Memory B cell (primary cell): ENCODE data around the gene YBX2.
A peak's percentile ranks its signal among the peaks of the same experiment; 100 is the strongest.

ENCODE experiments used
- ATAC-seq: fragments of 150-1000 bp; cut with Tn5 transposase; 2 replicates; pipeline ENCODE4 v1.10.0; 2021; ENCODE audit warnings: low read depth, mild to moderate bottlenecking, moderate library complexity
- DNase-seq, 2 donors: peaks; one replicate each; pipeline ENCODE4 v3.0.0; 2022; ENCODE audit warnings: low spot score in 2 of 2
- H3K27ac Mint-ChIP-seq: one replicate; pipeline ENCODE4 v1.8.0; 2022; ENCODE audit warnings: mild to moderate bottlenecking, moderate library complexity, mixed read lengths
- H3K27me3 Mint-ChIP-seq: one replicate; pipeline ENCODE4 v1.8.0; 2022; ENCODE audit warnings: mixed read lengths
- H3K36me3 Mint-ChIP-seq: one replicate; pipeline ENCODE4 v1.8.0; 2022; ENCODE audit warnings: mild to moderate bottlenecking, mixed read lengths
- H3K4me1 Mint-ChIP-seq: one replicate; pipeline ENCODE4 v1.8.0; 2022; ENCODE audit warnings: mixed read lengths
- H3K4me3 Mint-ChIP-seq: one replicate; pipeline ENCODE4 v1.8.0; 2022; ENCODE audit warnings: mild to moderate bottlenecking, moderate library complexity, mixed read lengths
- H3K9me3 Mint-ChIP-seq: one replicate; pipeline ENCODE4 v1.8.0; 2022; ENCODE audit warnings: mixed read lengths

The YBX2 gene

DNA sequence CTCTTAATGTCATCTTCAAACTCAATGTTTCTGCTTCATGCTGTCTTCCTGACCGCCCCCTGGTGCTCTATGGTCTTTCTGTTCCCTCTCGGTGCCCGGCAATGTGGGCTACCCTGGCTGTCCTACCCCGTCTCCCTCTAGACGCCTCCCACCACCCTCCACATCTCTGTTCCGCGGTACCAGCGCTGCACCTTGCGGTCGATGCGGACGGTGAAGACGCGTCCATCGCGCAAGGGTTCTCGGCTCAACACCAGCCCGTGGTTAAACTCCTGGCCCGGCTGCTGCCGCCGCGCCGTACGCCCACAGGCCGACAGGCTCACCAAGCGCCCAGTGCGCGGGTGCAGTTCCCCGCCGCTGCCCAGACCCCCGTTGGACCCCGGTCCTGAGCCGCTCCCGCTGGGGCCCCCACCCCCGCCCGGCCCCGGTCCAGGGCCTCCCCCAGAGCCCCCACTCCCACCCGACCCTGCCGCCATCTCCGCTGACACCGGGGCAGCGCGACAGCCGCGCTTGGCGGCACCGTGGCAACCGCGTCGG lies 34.5 kb upstream of the YBX2 start, which contains the start of gene NEURL4:
NEURL4 (minus strand) TSS at position 496 of the 534 bp plus-strand sequence; CDS start at position 473, 23 bp downstream.
- DNase-seq (no peak), ATAC-seq (peak; percentile 18)
- H3K9me3 Mint-ChIP-seq = no peaks in the 10 kb centered on the region
- peaks cover 30% of the 10 kb centered on the region for H3K4me1 Mint-ChIP-seq
- peak within 1 kb of the TSS; percentile 90 for H3K27ac Mint-ChIP-seq
- H3K27me3 Mint-ChIP-seq = no peaks in the 10 kb centered on the region
- peak within 1 kb of the TSS; percentile 97 for H3K4me3 Mint-ChIP-seq
- peaks cover 3% of the 10 kb centered on the region for H3K36me3 Mint-ChIP-seq

DNA sequence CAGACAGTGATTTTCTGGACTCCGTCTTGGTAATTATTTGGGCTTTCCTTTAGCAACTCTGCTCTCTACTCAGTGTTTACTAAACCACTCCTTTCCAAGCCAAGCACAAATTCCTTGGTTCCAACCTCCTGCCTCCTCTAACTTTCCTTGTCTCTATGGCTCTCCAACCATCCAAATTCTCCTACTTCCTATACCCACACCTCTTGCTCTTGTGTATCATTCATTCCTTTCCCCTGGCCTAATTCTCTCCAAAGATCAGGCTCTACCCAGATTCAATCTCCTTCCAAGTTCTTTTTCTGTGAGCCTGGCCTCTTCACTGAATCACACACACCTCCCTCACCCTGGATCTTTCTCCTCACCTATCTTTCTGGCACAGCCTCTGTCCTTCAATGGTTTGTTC lies 33.6 kb upstream of the YBX2 start:
- DNase-seq = no peak
- H3K4me3 Mint-ChIP-seq = peak overlapping the region; percentile 41
- H3K27me3 Mint-ChIP-seq = no peaks in the 10 kb centered on the region
- H3K4me1 Mint-ChIP-seq = peaks cover 25% of the 10 kb centered on the region
- peak overlapping the region; percentile 90 for H3K27ac Mint-ChIP-seq
- H3K9me3 Mint-ChIP-seq = no peaks in the 10 kb centered on the region
- ATAC-seq = no peak
- peaks cover 3% of the 10 kb centered on the region for H3K36me3 Mint-ChIP-seq

DNA sequence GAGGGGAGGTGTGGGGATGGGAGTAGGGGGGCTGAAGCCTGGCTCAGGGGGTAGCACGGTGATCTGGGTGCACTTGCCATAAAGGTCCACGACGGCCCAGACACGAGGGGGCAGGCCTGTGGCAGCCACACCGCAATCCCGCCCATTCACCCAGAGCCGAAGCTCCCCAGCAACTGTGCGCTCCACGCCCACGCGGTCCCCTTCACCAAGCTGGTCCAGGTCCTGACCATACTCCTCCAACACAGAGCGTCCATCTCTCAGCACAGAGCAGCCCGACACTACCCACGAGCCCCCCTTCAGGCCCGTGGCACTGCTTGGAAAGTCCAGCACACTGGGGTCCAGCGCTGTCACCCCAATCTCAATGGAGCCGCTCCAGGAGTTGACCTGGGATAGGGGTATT lies 33.1 kb upstream of the YBX2 start:
- Mint-ChIP-seq H3K9me3 (no peaks in the 10 kb centered on the region), H3K4me3 (no peak overlapping the region), H3K36me3 (peaks cover 3% of the 10 kb centered on the region), H3K27ac (no peak overlapping the region), H3K4me1 (peaks cover 22% of the 10 kb centered on the region), H3K27me3 (no peaks in the 10 kb centered on the region)
- DNase-seq (no peak), ATAC-seq (no peak)

DNA sequence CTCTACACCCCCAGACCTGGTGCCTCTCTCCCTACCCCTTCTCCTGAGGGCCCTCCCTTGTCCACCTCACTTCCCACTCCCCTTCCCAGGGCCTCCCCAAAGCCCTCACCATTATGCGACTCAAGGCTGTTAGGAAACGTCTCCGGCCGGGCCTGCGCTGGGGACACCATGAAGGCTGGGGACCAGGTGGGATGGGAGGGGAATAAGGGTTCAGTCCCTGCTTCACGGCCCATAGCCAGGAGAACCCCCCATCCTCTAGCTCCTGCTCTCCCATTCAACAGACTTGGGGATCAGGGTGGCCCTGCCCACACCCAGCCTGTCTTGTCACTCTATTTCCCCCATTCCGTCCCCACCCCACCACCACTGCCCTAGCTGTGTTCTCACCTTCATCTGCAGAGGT lies 32.6 kb upstream of the YBX2 start:
- H3K27me3 Mint-ChIP-seq = no peaks in the 10 kb centered on the region
- no peak for DNase-seq
- no peaks in the 10 kb centered on the region for H3K9me3 Mint-ChIP-seq
- peaks cover 17% of the 10 kb centered on the region for H3K4me1 Mint-ChIP-seq
- peaks cover 3% of the 10 kb centered on the region for H3K36me3 Mint-ChIP-seq
- no peak overlapping the region for H3K4me3 Mint-ChIP-seq
- H3K27ac Mint-ChIP-seq = no peak overlapping the region
- ATAC-seq = no peak

DNA sequence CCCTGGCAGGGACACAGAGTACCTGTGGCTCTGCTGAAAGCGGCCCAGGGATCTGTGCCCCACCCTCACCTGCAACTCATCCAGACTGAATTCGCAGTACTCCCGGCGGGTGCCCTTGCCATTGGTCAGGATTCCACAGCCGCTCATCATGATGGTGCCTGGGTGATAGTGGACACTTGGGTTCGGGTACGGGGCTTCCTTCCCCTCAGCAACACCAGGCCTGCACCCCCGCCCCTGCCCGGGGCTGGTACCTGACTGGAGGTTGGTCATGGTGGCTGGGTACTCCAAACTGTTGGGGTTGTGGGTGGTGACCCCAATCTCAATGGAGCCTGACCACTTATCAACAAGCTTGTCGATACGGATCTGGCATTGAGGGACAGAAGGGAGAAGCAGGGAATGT lies 31.7 kb upstream of the YBX2 start:
- no peak for ATAC-seq
- DNase-seq = no peak
- no peaks in the 10 kb centered on the region for H3K27me3 Mint-ChIP-seq
- H3K36me3 Mint-ChIP-seq = peaks cover 9% of the 10 kb centered on the region
- no peak overlapping the region for H3K4me3 Mint-ChIP-seq
- H3K4me1 Mint-ChIP-seq = peaks cover 17% of the 10 kb centered on the region
- H3K27ac Mint-ChIP-seq = no peak overlapping the region
- H3K9me3 Mint-ChIP-seq = no peaks in the 10 kb centered on the region

DNA sequence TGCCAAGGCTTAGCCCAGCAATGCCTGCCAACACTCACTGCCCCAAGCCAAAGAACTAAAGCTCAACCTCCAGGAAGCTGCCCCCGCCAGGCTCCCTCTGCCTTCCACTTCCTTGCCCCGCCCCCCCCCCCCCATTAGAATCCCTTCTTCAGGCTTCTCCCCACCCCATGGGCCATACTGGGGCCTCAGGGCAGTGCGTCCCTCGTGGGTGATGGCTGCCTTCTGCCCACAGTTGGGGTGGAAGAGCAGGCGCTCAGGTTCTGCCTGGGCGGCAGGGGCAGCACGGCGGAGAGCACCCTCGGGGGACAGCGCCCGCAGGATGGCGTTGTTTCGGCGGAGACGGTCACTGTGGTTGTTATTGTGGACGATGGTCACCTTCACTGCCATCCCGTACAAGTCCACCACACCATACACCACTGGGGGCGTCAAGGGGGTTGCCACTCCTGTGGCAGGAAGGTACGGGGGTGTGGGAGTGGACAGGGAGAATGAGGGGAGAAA lies 30.6 kb upstream of the YBX2 start:
- no peak overlapping the region for H3K27ac Mint-ChIP-seq

DNA sequence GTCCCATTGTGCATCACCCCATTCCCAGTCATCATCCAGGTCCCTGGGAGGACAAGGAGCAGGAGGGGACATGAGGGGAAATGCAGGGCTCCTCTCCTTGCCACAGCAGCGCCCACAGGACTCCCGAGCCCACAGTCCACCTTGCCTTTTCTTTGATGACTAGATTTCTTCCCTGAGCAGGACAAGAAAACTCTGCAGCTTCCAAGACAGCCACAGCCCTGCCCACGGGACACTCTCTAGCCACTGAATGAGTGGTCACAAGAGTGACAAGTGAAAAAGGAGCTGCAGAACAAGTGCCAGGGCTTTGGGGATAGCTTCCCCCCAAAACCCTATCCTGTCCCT lies 30.0 kb upstream of the YBX2 start:
- Mint-ChIP-seq H3K27me3 (no peaks in the 10 kb centered on the region), H3K27ac (no peak overlapping the region), H3K9me3 (no peaks in the 10 kb centered on the region), H3K4me3 (no peak overlapping the region), H3K4me1 (peaks cover 17% of the 10 kb centered on the region), H3K36me3 (peaks cover 12% of the 10 kb centered on the region)
- no peak for DNase-seq
- ATAC-seq = no peak

More for the DNA sequence above, 30.6 kb upstream of the YBX2 start:
- Mint-ChIP-seq H3K36me3 (peaks cover 12% of the 10 kb centered on the region), H3K4me1 (peaks cover 17% of the 10 kb centered on the region), H3K4me3 (no peak overlapping the region), H3K9me3 (no peaks in the 10 kb centered on the region), H3K27me3 (no peaks in the 10 kb centered on the region)
- DNase-seq (no peak), ATAC-seq (no peak)

DNA sequence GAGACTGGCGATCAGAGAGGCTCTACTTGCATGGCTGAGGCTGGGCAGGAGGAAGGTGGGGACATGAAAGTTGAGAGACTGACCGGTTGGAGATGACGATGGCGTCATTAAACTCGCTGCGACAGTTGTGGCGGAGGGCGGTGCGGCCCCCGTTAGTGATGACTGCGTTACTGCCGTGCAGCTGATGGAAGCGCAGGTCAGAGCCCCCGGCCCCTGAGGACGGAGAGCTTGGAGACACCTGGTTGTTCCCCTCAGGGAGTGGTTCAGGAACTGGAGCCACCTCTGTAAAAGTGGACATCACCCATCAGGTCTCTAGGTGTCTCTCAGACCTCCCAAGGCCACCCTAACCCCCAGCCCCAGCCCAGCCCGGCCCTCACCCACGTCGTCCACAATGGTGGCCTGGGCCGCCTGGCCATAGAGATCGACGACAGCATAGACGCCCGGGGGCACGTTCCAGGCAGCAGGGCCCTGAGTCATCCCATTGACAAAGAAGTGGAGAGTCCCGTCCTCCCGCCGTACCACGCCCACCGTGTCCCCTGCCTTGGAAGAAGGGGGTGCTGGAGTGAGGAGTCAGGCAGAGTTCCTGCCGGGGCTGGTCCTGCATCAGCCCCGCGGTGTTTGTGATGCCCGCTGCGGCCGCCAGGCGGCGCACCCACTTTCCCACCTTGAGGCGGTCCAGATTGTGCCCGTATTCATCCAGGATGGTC lies 29.4 kb upstream of the YBX2 start:
- peak; percentile 53 for ATAC-seq

DNA sequence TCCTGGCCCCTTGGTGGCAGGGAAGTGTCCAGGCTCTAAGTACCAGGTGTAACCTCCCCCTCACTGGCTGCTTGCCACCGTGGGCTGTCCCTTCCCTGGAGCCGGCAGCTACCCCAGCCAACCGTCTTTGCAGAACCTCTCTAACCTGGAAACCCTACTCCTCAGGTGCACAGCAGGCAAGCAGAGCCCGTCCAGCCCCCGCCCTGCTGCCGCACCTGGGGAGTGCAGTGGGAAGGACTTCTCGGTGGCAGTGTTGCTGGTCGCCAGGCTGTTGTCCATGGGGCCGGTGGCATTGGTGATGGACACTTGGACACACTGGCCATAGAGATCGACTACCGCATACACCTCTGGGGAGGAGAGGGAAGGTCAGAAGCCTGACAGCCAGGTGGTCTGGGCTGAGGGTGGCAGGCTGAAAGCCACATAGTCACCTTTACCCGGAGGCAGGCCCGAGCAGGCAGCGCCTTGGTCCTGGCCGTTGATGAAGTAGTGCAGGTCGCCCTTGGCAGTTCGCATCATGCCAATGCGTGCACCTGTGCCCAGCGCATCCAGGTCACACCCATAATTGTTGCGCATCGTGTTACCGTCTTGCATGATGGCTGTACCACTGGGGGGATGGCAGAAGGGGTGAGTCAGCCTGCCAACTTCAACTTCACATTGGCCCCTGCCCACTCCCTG lies 28.2 kb upstream of the YBX2 start:
- Mint-ChIP-seq H3K4me3 (no peak overlapping the region), H3K4me1 (peaks cover 7% of the 10 kb centered on the region), H3K9me3 (no peaks in the 10 kb centered on the region), H3K36me3 (peaks cover 13% of the 10 kb centered on the region), H3K27me3 (no peaks in the 10 kb centered on the region), H3K27ac (no peak overlapping the region)
- DNase-seq = no peak
- no peak for ATAC-seq

More for the DNA sequence above, 29.4 kb upstream of the YBX2 start:
- H3K27me3 Mint-ChIP-seq = no peaks in the 10 kb centered on the region
- H3K9me3 Mint-ChIP-seq = no peaks in the 10 kb centered on the region
- peaks cover 17% of the 10 kb centered on the region for H3K4me1 Mint-ChIP-seq
- no peak overlapping the region for H3K27ac Mint-ChIP-seq
- no peak overlapping the region for H3K4me3 Mint-ChIP-seq
- DNase-seq = peak; percentile 70 to 80
- peaks cover 12% of the 10 kb centered on the region for H3K36me3 Mint-ChIP-seq

DNA sequence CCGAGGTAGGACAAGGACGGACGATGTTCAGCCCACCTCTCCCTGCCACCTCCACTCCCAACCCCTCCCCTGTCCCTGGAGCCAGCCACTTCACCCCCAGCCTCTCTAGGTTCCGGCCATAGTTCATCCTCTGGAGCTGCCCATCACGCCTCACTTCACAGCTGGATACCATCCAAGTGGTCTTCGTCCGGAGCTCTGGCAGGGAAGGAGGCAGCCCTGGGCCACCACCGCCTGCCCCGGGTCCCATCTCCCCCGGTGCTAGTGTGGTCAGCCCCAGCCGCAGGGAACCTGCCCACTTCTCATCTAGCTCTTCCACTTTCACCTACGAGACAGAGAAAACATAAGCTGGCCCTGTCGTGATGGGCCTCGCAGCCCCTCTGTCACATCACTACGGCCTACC lies 27.0 kb upstream of the YBX2 start:
- no peaks in the 10 kb centered on the region for H3K9me3 Mint-ChIP-seq
- H3K4me3 Mint-ChIP-seq = no peak overlapping the region
- no peak for ATAC-seq
- no peak for DNase-seq
- H3K36me3 Mint-ChIP-seq = peaks cover 13% of the 10 kb centered on the region
- H3K27me3 Mint-ChIP-seq = no peaks in the 10 kb centered on the region
- no peak overlapping the region for H3K27ac Mint-ChIP-seq
- peaks cover 3% of the 10 kb centered on the region for H3K4me1 Mint-ChIP-seq

DNA sequence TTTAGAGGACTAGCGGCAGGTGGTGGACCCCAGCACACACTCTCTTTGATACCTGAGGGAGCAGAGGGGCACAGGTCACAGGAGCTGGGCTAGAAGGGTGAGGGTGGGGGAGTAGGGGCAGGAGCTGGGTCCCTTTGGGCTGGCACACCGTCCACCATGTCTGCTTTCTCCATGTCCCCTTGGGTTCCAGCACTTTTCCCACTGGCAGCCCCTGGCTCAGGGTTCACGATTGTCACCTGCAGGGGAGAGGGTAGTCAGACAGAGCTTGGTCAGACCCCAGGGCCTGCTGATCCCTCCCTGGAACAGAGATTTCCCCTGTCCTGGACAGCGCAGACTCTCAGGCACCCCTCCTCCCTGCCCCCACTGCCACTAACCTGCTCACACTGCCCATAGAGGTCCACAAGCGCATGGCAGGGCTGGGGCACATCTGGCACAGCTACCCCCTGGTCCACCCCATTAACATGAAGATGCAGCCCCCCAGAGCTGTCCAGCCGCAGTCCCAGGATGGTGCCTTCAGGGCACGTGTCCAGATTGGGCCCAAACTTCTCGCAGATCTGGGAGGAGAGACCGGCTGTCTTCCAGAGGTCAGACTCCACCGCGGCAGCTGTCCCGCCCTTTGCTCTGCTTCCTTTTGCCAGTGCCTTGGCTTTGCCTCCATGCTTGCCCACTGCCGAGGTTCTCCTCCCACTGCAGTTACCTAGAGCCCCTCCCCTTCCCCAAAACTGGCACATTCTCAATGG lies 23.9 kb upstream of the YBX2 start:
- Mint-ChIP-seq H3K9me3 (no peaks in the 10 kb centered on the region), H3K4me1 (peaks cover 12% of the 10 kb centered on the region), H3K4me3 (no peak overlapping the region), H3K36me3 (peaks cover 16% of the 10 kb centered on the region), H3K27me3 (no peaks in the 10 kb centered on the region), H3K27ac (no peak overlapping the region)
- no peak for ATAC-seq
- DNase-seq = no peak

DNA sequence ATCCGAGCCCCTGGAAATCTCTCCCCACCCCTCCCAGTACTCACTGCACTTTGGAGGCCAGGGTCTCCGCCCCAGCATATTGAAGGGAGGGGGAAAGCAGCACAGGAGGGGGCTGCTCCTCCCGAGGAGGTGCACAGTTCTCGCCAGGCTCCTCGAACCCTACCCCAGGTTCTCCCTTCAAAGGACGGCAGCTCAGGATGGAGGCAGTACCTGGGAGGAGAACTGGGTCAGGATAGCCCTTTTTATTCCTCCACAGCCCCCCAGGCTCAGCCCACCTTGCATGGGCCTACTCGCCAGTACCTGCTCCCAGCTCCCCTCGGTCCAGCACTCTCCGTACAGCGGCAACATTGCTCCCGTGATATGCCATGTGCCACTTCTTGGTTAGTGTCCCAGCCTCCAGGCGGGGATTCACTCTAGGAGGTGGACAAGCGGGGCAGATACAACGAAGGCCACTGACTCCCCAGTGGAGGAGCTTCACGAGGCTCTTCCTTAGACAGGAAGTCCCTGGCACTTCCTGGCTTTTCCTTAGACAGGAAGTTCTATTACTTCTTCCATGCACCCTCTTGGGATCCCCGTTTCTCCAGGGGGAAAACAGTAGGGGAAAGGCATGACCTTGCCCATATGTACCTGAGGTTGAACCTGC lies 22.8 kb upstream of the YBX2 start:
- Mint-ChIP-seq H3K27ac (no peak overlapping the region), H3K9me3 (no peaks in the 10 kb centered on the region), H3K4me3 (no peak overlapping the region), H3K27me3 (no peaks in the 10 kb centered on the region), H3K36me3 (peaks cover 26% of the 10 kb centered on the region), H3K4me1 (peaks cover 19% of the 10 kb centered on the region)
- DNase-seq (no peak), ATAC-seq (no peak)

DNA sequence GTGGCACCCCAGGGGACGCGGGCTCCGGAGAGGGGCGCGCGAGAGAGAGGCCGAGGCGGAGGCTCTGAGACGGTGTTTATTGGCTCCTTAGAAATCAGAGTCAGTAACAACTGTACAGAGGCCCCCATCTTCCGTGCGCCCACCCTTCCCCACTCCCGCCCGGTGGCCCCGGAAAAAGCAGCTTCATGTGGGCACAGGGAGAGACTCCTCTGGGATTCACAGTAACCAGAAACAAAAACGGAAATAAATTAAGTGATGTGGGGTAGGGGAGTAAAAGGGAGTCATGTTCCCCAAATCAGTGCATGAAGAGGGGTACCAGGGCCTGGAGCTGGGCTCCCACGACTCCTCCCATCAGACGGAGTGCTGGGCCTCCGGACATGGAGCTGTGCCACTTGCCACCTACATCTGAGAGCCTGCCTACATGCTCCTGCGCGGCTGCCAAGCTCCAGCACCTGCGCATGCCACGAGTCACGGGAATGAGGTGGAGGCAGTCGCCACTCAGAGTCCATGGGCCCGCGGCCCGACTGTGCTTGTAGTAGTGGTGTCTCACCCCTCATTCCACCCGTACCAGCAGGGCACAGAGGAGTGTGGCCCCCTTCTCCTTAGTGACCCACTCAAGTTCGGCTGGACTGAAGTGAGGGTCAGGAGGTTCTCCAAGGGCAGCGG lies 21.3 kb upstream of the YBX2 start:
- Mint-ChIP-seq H3K27ac (peak overlapping the region; percentile 98), H3K27me3 (no peaks in the 10 kb centered on the region), H3K36me3 (peaks cover 28% of the 10 kb centered on the region), H3K4me1 (peaks cover 29% of the 10 kb centered on the region), H3K4me3 (peak overlapping the region; percentile 98), H3K9me3 (no peaks in the 10 kb centered on the region)
- DNase-seq (no peak), ATAC-seq (no peak)
